ENCODE data around the gene GLCE.

Gene GLCE

DNA sequence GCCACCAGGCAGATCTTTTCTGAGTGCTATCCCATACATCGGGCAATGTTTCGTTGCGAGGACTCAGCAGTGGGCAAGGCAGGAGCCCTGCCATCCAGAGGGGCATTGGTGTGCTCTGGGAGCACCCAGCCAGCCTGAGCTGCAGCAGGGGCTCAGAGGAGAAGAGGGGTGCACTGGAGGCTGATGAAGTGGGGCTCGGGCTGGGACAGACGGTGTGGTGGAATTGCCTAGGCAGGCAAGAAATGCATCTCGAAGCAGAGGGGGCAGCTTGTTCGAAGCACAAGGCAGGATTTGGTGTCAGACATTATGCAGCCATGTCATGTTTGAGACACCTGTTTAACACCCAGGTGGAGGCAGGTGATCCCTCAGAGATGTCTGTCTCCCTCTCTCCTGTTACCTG is 157.6 kb downstream of the GLCE start:
- Histone ChIP-seq H3K36me3 (ENCODE audit: insufficient read depth, low read length) (no peaks in the 10 kb centered on the region), H3K4me3 (ENCODE audit: low read length) (no peak overlapping the region), H3K4me1 (ENCODE audit: control insufficient read depth, insufficient read depth, low read length) (no peaks in the 10 kb centered on the region), H3K9me3 (replicated peaks; ENCODE audit: low read length) (no peaks in the 10 kb centered on the region), H3K9ac (ENCODE audit: low read depth, low read length) (no peak overlapping the region), H3K27me3 (ENCODE audit: control insufficient read depth, insufficient read depth, low read length) (no peaks in the 10 kb centered on the region), H3K4me2 (ENCODE audit: low read length) (no peak overlapping the region)

GRCh38 chr15:69319384-69320375 is 159.2 kb downstream of the GLCE start:
- H3K9me3 ChIP-seq (replicated peaks; ENCODE audit: low read length), result no peaks in the 10 kb centered on the region
- no peak overlapping the region for H3K4me2 ChIP-seq (ENCODE audit: low read length)
- H3K27me3 ChIP-seq (ENCODE audit: control insufficient read depth, insufficient read depth, low read length), result no peaks in the 10 kb centered on the region
- H3K4me3 ChIP-seq (ENCODE audit: low read length), result no peak overlapping the region
- no peak overlapping the region for H3K9ac ChIP-seq (ENCODE audit: low read depth, low read length)
- no peaks in the 10 kb centered on the region for H3K36me3 ChIP-seq (ENCODE audit: insufficient read depth, low read length)
- peaks cover 3% of the 10 kb centered on the region for H3K4me1 ChIP-seq (ENCODE audit: control insufficient read depth, insufficient read depth, low read length)

GRCh38 chr15:69320977-69321554 is 160.6 kb downstream of the GLCE start:
- H3K9ac ChIP-seq (ENCODE audit: low read depth, low read length), result no peak overlapping the region
- no peaks in the 10 kb centered on the region for H3K36me3 ChIP-seq (ENCODE audit: insufficient read depth, low read length)
- no peak overlapping the region for H3K4me3 ChIP-seq (ENCODE audit: low read length)
- no peak overlapping the region for H3K4me2 ChIP-seq (ENCODE audit: low read length)
- H3K4me1 ChIP-seq (ENCODE audit: control insufficient read depth, insufficient read depth, low read length), result peaks cover 3% of the 10 kb centered on the region
- no peaks in the 10 kb centered on the region for H3K27me3 ChIP-seq (ENCODE audit: control insufficient read depth, insufficient read depth, low read length)
- no peaks in the 10 kb centered on the region for H3K9me3 ChIP-seq (replicated peaks; ENCODE audit: low read length)
